ENCODE measurements around the gene STRBP. TPM values are rescaled to one million over a fixed set of nuclear protein-coding genes. Genes with fewer than 3 reads are reported as not detected.
"Not testable (repeated sequence)": the region's sequence is repeated elsewhere in the genome, so short reads cannot be mapped to it uniquely, and the experiment has no call there.

The STRBP gene
- total RNA-seq, 1 donor from 2014 or later = 11.3 TPM

DNA sequence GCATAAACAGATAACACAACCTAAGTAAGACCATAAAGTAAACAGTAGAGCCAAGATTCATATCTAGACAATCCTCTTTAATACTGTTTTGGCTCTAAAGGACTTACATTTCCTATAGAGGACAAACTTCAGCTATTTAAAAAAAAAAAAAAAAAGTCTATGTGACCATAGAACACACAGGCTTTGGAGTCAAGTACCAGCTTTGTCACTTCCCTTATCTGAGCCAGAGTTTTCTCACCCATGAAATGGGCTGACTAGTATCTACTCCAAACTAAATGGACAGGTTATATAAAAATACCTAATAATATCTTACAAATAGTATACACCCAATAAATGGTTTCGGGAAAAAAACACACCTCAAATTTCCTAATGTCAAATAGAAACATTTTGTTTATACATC is 81.3 kb downstream of the STRBP start:
- DNase-seq = no peak

DNA sequence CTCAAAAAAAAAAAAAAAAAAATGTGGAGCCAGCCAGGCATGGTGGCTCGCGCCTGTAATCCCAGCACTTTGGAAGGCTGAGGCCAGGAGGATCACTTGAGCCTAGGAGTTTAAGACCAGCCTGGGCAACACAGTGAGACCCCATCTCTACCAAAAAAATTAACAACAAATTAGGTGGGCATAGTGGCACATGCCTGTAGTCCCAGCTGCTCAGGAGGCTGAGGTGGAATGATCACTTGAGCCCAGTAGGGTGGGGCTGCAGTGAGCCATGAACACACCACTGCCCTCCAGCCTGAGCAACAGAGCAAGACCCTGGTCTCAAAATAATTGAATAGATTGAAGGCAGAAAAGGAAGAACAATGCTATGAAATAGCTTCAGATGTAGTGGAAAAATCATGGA is 82.4 kb downstream of the STRBP start:
- DNase-seq = not testable (repeated sequence)

DNA sequence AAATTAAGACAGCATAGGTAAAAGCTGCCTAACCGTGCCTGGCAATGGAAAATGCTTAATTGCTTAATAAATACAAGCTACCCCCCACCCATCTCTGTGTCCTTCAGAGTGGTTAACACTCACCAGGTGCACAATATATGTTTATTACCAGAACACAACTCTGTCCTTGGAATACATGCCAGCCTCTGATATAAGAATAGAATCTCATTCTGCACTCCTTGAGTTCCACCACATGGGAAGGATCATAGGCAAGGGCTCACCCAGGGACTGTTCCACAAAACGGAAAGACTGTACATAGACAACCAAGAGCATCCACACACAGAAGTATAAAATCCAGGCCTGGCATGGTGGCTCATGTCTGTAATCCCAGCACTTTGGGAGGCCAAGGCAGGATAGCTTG is 91.4 kb downstream of the STRBP start:
- DNase-seq = no peak

DNA sequence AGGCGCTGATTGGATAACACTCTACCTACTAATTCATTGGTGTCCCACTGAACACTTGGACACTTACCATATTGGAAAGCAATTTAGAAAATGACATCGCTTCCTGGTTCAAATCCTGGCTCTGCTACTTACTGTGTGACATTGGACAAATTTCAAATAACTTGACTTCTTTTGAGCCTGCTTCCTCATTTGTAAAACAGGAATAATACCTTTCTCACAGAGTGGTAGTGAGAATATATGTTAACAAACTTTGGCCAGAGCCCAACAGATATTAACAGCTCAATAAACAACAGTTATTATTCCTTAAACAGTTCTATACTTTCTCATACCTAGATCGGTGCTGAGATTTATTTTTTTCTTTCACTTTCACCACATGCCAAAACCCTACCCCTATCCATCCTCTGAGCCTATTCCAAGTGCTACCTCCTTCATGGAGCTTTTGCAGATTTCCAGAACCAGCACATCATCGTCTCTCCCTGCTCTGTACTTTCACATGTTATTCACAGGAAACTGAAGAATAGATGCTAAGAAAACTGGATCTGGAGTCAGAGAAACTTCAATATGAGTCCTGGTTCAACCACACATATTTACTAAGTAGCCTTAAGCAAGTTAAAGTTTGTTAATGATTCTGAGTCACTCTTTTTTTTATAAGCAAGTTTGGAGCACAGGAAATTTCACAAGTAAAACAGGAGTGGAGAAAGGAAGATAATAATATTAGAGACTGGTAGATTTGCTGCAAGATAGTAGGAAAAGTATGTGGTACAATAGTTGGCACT is 92.3 kb downstream of the STRBP start:
- no peak for DNase-seq

DNA sequence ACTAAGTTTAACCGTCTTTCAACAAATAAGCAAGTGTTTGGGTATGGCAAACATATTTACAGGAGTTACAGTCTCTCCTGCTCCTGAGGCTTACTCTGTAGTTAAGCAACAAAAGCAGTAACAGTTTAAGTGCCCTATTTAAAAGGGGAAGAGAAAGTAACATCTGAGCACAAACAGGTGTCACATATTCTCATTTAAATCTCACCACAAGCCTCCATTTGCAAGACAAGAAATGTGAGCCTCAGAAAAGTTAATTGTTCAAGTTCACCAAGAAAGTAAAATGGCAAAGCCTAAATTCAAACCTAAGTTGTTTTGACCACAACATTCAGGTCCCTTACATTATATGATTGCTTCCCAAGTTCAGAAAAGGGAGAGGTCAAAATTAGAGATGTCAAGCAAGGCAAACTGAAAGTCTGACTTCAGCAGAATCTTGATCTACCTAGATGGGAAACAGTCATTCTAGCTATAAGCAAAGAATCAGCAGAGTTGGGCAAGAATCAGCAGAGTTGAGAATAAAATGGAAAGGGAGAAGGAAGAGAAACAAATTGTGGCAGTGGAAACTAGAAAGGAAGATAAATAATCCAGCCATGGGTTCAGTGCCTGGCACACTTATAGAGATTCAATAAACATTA is 93.4 kb downstream of the STRBP start:
- no peak for DNase-seq

DNA sequence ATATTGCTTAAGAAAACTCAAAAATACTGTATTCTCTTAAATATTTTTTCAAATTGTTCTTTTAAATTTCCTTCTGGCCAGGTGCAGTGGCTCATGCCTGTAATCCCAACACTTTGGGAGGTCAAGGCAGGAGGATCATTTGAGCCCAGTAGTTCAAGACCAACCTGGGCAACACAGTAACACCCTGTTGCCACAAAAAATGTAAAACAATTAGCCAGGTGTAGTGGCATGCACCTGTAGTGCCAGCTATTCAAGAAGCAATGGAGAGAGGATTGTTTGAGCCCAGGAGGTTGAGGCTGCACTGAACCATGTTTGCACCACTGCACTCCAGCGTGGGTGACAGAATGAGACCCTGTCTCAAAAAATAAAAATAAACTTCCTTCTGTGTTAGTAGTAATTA is 94.3 kb downstream of the STRBP start:
- DNase-seq = no peak

DNA sequence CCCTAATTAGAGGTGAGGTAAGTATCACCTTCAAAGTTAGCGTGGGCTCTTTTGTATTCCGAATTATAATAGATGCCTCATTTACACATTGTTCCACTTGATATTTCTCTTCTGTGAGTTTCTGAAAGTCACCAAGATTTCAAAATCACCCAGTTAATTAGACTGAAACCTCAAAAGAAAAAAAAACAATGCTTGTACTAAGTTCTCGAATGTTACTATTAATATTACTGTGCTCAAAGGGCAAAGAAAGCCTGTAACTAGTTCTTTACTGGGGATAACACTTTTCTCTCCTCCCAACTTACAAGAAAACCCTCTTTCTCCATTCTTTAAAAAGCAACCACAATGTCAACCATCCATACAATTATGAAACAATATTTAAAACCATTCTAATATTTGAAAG is 98.5 kb downstream of the STRBP start:
- DNase-seq = no peak

DNA sequence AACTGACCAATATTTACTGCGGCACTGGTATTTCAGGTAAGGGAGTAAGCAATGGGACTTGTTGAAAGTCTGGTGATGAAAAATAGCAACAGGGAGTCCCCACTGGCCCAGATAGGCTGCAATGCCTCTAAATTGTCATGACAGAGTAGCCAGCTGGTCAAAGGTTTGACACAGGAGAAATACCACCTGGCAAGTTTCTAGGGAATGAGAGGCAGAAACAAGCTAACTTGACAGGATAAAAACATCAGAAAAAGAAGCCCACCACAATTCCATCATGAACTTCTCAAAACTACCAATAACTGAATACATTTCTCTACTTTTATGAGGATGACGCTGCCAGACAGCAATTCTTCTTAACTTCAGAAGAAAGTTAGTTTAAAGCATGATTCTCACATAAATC is 99.8 kb downstream of the STRBP start:
- no peak for DNase-seq

DNA sequence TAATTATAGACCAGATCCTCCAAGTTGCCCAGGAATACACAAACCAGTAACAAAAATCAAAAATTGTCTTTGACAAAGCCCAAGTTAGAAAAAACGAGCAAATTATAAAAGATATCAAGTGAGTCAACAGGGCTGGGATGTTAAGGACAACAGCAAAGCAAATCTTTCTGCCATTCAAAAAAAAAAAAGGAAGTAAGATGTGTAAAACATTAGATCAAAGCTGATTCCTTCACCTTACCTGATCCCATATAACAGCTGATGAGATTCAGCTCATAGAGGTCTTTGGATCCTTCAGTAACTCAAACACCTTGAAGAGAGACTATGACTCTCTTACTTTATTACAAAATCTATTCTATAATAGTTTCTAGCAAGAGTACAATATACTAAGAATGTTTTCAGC is 100.9 kb downstream of the STRBP start:
- DNase-seq = no peak

DNA sequence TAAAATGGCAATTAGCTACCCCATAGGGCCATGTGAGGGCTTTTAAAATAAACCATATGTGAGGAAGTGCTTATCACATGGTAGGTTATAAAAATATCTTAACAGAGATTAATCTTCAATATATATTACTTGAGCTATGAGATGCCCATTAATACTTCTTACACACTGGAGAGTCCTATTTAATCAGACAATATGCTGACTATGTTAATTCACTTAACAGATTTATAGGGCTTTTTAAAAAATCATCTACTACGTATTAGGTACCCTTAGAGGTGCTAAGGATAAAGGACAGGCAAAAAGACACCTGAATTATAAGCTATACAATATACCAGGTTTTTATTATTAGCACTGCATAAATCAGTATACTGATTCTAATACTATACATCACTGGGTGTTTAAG is 102.6 kb downstream of the STRBP start:
- no peak for DNase-seq

DNA sequence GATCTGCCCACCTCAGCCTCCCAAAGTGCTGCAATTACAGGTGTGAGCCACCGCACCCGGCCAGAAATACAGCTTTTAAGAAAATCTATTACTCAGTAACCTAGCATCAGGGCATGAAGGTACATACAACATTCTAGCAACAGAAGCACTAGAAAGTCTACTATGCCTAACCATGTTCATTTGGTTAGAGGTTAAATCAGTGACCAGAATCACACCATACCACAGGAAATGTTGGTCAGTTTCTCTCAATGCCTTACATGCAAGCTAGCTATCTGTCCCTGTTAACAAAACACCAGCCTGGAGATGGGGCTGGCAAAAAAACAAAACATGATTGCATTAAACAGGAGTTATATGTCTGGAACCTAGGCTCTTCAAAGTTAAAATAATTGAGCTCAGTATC is 104.1 kb downstream of the STRBP start:
- DNase-seq = no peak

DNA sequence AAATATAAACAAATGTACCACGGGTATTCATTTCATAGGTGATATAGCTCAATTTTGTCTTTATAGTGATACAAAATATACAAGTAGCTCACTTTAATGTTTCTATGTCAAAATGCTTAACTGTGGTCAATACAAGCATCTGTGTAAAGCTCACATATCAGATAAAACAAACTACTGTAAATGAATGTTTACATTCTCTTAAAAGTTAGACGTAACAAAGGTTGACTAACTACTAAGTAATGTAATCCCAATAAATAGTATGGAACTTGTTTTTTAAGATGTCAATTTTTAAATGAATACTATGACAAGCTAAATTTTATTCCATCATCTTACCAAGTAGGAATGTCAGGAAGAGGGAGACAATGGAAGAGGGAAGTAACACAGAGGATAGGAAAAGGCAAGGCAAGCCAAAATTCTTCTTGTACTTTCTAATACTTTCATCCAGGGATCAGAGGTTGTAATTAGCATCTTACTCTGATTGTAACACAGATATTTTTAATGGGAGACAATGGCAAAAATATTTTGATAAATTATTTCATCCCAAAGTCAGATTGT is 105.5 kb downstream of the STRBP start:
- DNase-seq = no peak

DNA sequence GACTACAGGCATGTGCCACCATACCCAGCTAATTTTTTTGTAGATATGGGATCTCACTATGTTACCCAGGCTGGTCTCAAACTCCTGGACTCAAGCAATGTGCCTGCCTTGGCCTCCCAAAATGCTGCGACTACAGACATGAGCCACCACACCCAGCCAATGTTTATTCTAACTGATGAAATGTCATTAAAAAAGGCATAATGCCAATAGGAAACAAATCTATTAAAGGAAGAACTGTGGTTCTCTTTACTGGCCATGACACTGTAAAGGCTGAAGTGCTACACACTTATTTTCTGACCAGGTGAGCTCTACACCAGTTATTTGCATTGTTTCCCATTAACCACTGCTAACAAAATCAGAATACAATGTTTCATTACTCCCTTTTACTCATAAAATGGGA is 106.0 kb downstream of the STRBP start:
- no peak for DNase-seq

DNA sequence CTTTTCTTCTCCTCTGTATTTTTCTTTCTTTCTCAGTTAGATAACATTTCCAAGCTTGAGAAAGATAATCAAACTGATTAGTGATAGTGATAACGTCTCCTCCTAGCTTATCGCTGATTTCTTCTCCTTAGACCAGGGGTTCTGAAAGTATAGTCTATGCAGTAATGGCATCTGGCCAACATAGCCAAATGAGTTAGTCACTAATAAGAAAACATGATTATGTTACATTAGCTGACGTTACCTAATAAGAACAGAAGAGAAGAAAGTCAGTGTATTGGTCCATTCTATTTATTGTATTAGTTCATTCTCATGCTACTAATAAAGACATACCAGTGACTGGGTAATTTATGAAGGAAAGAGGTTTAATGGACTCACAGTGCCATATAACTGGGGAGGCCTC is 111.2 kb downstream of the STRBP start:
- DNase-seq = no peak

DNA sequence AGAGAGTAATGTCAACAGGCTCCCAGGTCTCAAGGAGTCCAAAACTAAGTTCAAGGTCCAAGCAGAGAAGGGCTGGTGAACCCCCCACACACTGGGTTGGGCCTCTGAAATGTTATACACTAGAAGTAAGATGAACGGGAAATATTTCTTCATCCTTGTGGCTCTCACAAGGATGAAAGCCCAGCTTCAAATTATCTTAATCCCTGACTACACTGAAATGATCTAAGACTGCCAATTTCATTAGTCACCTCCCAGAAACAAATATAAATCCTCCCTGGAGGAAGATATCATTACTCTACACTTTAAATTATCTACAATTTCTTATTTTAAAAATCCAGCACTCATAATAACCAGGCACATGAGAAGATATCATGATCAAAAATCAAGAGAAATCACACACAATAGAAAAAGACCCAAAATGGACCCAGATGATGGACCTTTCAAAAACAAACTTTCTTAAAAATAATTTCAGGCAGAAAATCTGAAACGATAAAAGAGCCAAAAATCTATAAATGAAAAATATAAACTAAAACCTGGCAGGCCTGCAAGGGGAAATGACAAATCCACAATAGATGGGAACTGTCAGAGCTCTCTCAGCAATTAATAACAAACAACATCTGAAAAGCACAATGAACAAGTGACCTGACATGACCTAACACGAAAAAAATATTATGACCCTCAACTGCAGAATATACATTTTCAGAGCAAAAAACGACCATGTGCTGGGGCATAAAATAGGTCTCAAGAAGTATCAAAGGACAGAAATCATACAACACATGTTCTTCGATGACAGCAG is 117.5 kb downstream of the STRBP start:
- no peak for DNase-seq

DNA sequence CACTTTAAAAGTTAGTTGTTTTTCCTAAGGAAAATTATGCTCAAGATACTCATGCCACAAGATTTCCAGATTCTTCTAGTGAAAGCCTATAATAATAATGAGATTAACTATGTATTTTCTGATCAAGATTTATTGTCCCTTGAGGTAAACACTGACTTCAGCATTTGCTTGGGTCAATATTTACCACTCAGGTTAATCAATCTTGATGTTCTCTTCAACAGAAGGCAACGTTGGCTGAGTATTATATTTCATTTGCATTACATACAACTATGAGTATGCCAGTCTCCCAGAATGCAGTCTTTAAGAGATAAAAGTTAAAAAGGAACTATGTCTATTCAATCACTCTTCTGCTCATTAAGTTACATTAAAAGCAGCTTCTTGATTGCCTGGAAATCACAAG is 119.3 kb downstream of the STRBP start:
- no peak for DNase-seq

DNA sequence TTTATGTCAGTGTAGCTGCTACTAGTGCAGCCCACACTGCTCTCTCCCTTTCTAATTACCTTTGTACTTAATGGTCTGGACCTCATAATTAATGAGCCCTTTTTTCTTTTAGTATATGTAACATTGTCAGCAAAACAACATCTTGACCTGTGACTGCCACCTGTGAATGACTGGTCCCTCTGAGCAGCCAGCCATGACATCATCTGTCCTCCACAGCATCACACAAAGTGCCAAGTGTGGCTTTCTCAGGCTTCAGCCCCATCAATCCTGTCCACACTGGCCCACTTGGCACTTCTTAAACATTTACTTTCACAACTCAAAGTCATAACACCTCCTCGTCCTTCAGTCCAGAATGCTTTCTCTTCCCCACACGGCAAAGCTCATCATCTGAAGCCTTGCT is 130.2 kb downstream of the STRBP start:
- no peak for DNase-seq

DNA sequence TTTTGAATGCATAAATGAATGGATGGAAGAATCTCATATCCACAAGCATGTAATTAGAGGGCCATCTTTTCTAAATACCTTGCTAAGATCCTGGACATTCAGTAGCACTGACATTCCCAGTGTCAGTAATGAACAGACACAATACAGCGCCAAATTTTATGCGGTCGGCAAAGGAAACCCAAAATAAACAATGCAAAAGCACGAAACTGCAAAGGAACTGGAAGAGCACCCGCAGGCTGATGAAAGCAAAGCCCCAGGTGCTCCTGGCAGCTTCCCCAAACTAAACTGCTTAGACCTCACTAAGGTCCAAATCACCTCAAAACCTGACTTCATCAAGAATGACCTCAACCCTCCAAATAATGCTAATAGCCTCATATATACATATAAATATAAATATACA is 133.0 kb downstream of the STRBP start:
- no peak for DNase-seq

DNA sequence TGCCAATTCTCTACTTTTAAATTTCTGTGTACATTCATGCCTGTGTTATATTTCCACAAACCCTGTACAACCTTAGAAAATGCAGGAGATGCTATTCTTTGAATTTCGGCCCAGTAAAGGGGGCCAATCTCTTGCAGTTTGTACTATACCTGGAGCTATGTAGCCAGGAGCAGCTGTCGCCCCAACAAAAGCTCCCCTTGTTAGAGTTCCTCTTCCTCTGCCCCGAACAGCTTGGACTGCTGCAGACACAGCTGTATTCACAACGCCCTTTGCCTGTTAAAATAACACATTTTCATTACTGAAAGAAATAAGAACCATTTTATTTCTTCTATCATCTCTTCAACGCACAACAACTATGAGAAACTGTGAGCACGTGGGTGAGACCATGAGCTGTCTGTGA is 135.7 kb downstream of the STRBP start:
- DNase-seq = no peak

DNA sequence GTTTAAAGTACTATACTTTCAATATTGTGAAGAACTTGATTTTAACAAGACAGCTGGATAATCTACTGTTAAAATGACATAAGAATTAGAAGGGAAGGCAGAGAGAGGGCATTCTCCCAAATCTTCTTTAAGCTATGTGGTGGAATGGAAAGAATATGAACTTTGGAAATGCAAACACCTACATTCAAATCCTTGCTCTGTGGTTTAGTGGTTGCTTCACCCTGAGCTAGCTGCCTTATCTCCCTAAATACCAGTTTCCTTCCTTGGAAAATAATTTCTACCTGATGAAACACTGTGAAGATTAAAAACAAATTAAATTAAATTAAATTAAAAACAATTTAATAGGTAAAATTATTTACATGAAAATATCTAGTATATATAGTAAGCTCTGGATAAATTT is 136.4 kb downstream of the STRBP start:
- no peak for DNase-seq

DNA sequence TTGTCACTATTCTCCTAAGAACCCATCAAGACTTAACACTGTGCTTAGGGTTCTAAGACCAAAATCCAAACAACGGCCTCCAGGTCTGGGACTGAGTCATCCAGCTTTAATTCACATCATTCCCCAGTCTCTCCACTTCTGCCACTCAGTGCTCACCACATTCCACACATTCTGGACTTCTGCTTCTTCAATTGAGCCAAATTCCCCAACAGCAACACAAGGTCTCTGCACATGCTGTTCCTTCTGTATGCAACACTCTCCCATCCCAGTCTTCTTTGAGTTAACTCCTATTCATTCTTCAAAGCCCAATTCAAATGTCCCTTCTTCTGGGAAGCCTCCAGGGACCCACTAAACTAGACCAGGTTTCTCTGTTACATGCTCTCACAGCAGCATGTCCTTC is 137.1 kb downstream of the STRBP start:
- DNase-seq = no peak

DNA sequence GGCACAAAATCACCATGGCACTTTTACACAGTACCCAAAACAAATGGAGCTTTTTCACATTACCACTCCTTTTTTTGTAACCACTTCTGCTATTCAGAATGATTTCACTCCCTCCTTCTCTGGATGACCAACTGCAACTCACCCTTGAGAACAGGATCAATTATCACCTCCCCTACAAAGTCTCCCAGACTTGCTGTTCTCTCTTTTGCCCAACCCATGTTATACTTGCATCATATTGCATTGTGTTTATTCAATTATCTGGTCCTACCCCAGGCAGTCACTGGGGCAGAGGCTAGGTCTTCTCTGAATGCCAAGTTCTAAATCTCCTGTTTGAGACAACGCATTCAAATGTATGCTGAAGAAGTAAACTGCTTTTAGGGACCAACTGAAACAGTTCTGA is 139.0 kb downstream of the STRBP start:
- no peak for DNase-seq

DNA sequence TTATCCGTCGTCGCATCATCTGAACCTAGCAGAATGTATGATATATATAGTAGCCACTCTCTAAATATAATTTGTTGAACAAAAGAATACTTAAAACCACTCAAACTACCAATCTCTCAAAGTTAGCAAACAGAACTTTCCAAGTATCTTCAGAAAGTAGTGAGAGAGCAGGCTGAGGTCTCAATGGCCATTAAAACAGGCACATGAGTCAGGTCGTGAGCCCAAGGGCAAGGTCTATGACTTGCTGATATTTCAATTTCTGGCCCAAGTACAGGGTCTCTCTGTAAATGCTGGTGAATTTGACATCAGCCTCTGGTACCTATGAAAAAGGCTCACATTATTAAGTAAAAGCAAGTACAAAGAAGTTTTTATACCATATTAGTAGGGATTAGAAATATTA is 139.8 kb downstream of the STRBP start:
- no peak for DNase-seq
